HepG2 (cell line): ENCODE measurements around the gene DNAJC1. TPM values are rescaled to one million over a fixed set of nuclear protein-coding genes. Genes with fewer than 3 reads are reported as not detected.

ENCODE experiments used
- ATAC-seq: fragments of 200-7000 bp; cut with Tn5 transposase; 3 replicates; pipeline ENCODE4 v1.9.1; 2020; ENCODE audit warnings: mild to moderate bottlenecking, moderate library complexity
- BruUV-seq: library from RNA; stranded (reverse); fragments of 400-500 nt; replicated peaks from 2 replicates; lab custom pipeline; 2021; lab: Mats Ljungman, UMichigan
- CTCF ChIA-PET: fragments of 300-600 bp; formaldehyde crosslinking; extraction: SDS; loops from one replicate; lab custom pipeline; 2021; ENCODE audit warnings: low total read pairs, inconsistent platforms, low intra/inter-chr PET ratio; lab: Yijun Ruan, JAX
- POLR2A ChIA-PET: fragments of 350-600 bp; sonication (Branson Sonifier 250); formaldehyde crosslinking; loops from one replicate; lab custom pipeline; 2020; ENCODE audit warnings: antibody characterized with exemption, inconsistent platforms; lab: Yijun Ruan, JAX
- DNase-seq: peaks from one replicate; pipeline ENCODE4 v3.0.0-alpha.2; 2015; ENCODE audit warnings: low spot score
- FAIRE-seq: peaks from 3 replicates; lab custom pipeline; 2011; peaks lifted over from hg19 to GRCh38; lab: Jason Lieb, UNC
- H2AFZ ChIP-seq: one replicate; pipeline ENCODE4 v1.6.1; 2011; ENCODE audit warnings: low read length, inconsistent platforms
- H3K27ac ChIP-seq: fragments of 300-600 bp; 3 replicates; pipeline ENCODE4 v1.8.0; 2011; ENCODE audit warnings: mixed run types, mild to moderate bottlenecking, mixed read lengths, low read length, inconsistent platforms; ENCODE audit not compliant: insufficient read depth; ENCODE audit errors: extremely low read length
- H3K27me3 ChIP-seq, 2 experiments: fragments of 200-600 bp in 1 of 2; 2 replicates in 1 of 2; 3 replicates in 1 of 2; pipeline versions ENCODE4 v1.6.0 to v1.8.0; 2011; ENCODE audit warnings: low read length in 2 of 2, mild to moderate bottlenecking in 2 of 2, moderate library complexity in 2 of 2, inconsistent platforms in 1 of 2; ENCODE audit not compliant: insufficient read depth in 2 of 2, control insufficient read depth in 1 of 2
- H3K36me3 ChIP-seq, 2 experiments: fragments of 200-600 bp in 1 of 2; replicated peaks in 1 of 2; 2 replicates in 1 of 2; 3 replicates in 1 of 2; pipeline versions ENCODE4 v1.5.1 to v1.8.0; 2011; ENCODE audit warnings: low read length in 2 of 2, inconsistent platforms in 1 of 2; ENCODE audit not compliant: insufficient read depth in 2 of 2, control insufficient read depth in 1 of 2
- H3K4me1 ChIP-seq: 2 replicates; pipeline ENCODE4 v1.5.1; 2012; ENCODE audit warnings: low read length, inconsistent platforms; ENCODE audit not compliant: insufficient read depth
- H3K4me2 ChIP-seq: 2 replicates; pipeline ENCODE4 v1.6.0; 2011; ENCODE audit warnings: low read depth, low read length, inconsistent platforms
- H3K4me3 ChIP-seq, 3 experiments: fragments of 200-600 bp in 1 of 3; sonication (generic), shearing (Covaris generic) in 1 of 3; replicated peaks in 1 of 3; 2 replicates each; pipeline ENCODE4 v1.5.1; 2011 to 2016; ENCODE audit warnings: low read length in 3 of 3, inconsistent platforms in 2 of 3, low read depth in 2 of 3, mild to moderate bottlenecking in 2 of 3, control low read depth in 1 of 3, mixed read lengths in 1 of 3; ENCODE audit not compliant: insufficient read depth in 1 of 3
- H3K79me2 ChIP-seq: one replicate; pipeline ENCODE4 v1.6.1; 2011; ENCODE audit warnings: low read length, inconsistent platforms; ENCODE audit not compliant: insufficient read depth
- H3K9ac ChIP-seq: 2 replicates; pipeline ENCODE4 v1.6.0; 2011; ENCODE audit warnings: mild to moderate bottlenecking, low read depth, low read length, inconsistent platforms; ENCODE audit not compliant: insufficient read depth
- H3K9me3 ChIP-seq: 2 replicates; pipeline ENCODE4 v1.5.1; 2012; ENCODE audit warnings: mild to moderate bottlenecking, low read length
- H4K20me1 ChIP-seq: 2 replicates; pipeline ENCODE4 v1.6.0; 2011; ENCODE audit warnings: inconsistent platforms, mild to moderate bottlenecking, low read length, moderate library complexity; ENCODE audit not compliant: insufficient read depth
- GTF2F1 ChIP-seq: fragments of 150-350 bp; IDR thresholded peaks from 2 replicates; pipeline ENCODE4 v1.6.1; 2014; ENCODE audit warnings: low read length
- HHEX ChIP-seq: IDR thresholded peaks from 2 replicates; pipeline ENCODE4 v1.6.1; 2016; ENCODE audit warnings: control low read depth
- PRMT3 ChIP-seq: sonication (generic); formaldehyde crosslinking; IDR thresholded peaks from 2 replicates; pipeline ENCODE4 v1.8.1; 2022; ENCODE audit warnings: low read depth, mild to moderate bottlenecking, moderate library complexity, missing genetic modification reagents, borderline replicate concordance
- RBM22 ChIP-seq: fragments of 200-400 bp; formaldehyde crosslinking; optimal IDR thresholded peaks from 2 replicates; pipeline ENCODE3; 2017; ENCODE audit warnings: mild to moderate bottlenecking, low read length, moderate library complexity
- TSC22D2 ChIP-seq: sonication (generic); formaldehyde crosslinking; IDR thresholded peaks from 2 replicates; pipeline ENCODE4 v1.5.1; 2020; ENCODE audit warnings: missing genetic modification reagents, mild to moderate bottlenecking, borderline replicate concordance
- ZNF382 ChIP-seq: sonication (generic); formaldehyde crosslinking; IDR thresholded peaks from 2 replicates; pipeline ENCODE4 v1.5.0; 2020; ENCODE audit warnings: missing genetic modification reagents, mild to moderate bottlenecking, borderline replicate concordance
- ZNF446 ChIP-seq: sonication (generic); formaldehyde crosslinking; IDR thresholded peaks from 2 replicates; pipeline ENCODE4 v1.5.0; 2020; ENCODE audit warnings: mild to moderate bottlenecking, missing genetic modification reagents
- ZNF737 ChIP-seq: sonication (generic); formaldehyde crosslinking; IDR thresholded peaks from 2 replicates; pipeline ENCODE4 v1.5.0; 2020; ENCODE audit warnings: missing genetic modification reagents, mild to moderate bottlenecking, borderline replicate concordance
- WGBS: methylation state at CpG from one replicate; pipeline ENCODE4 v1.1.6; 2017; ENCODE audit warnings: low lambda C conversion rate; 5-methylcytosine and 5-hydroxymethylcytosine counted together
- in situ Hi-C: cut with HindIII; loops from 2 replicates; pipeline ENCODE4 v1.10.0; 2017; ENCODE audit warnings: low pct_unique_long_range_greater_than_20kb; ENCODE audit not compliant: extremely low pct_ligation_motif_present
- intact Hi-C: fragments of 100-400 bp; cut with micrococcal nuclease; formaldehyde crosslinking; loops from one replicate; pipeline ENCODE4 v1.10.0; 2022; ENCODE audit not compliant: unreplicated experiment
- polyA plus RNA-seq, 8 experiments: library from polyadenylated mRNA; depleted of rRNA in 3 of 8; stranded (reverse) in 7 of 8; unstranded in 1 of 8; fragments of >200 nt; fragmentation: Illumina TruSeq in 4 of 8; extraction: Trizol in 4 of 8; gene quantifications; 2 replicates each; pipeline versions ENCODE4 v1.2.1 to v1.2.3, GENCODE V29; 2011 to 2016; ENCODE audit warnings: low read depth in 4 of 8, missing spikeins in 1 of 8, mixed read lengths in 1 of 8; ENCODE audit not compliant: insufficient read depth in 1 of 8
- total RNA-seq, 5 experiments: library from RNA; depleted of rRNA; stranded (reverse); fragments of >200 nt; fragmentation: Illumina TruSeq; extraction: Trizol; gene quantifications; 2 replicates each; pipeline ENCODE4 v1.2.3, GENCODE V29; 2016; ENCODE audit warnings: low read depth in 1 of 5
- TF ChIP-seq, protein P1 (sequence below): sonication (generic); formaldehyde crosslinking; IDR thresholded peaks from 2 replicates; pipeline ENCODE4 v1.4.0; 2020; ENCODE audit warnings: mild to moderate bottlenecking, missing genetic modification reagents
- TF ChIP-seq, protein P2 (sequence below): sonication (generic); formaldehyde crosslinking; IDR thresholded peaks from 2 replicates; pipeline ENCODE4 v1.8.1; 2023; ENCODE audit warnings: mild to moderate bottlenecking, moderate library complexity, missing genetic modification reagents

The DNAJC1 gene
- total and polyA plus RNA-seq, 2 of the 13 experiments (the other 11 are each of a cell fraction or from before 2014, with no cell fraction given): 9.9 to 16.6 TPM

DNA sequence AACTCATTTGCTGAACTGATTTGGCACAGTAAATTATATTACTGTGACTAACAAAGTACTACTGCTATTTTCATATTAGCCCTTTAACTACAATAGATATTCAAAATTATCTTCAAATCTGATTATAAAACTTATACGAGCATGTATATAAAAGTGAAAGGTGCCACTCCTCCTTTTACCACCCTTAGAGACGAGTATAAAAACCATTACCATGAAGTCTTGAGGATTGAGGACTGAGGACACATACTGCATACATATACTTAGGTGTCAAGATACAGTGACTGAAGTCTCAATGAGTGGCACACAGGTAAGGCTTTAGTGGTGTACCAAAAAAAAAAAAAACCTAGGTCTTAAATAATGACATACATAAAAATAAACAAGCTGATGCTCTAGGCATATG, 98.6 kb downstream of the DNAJC1 start (continued):
- TF ChIP-seq ZNF446 (CRISPR knock-in tag): no peak
- no peak for TF ChIP-seq PRMT3 (CRISPR knock-in tag)

DNA sequence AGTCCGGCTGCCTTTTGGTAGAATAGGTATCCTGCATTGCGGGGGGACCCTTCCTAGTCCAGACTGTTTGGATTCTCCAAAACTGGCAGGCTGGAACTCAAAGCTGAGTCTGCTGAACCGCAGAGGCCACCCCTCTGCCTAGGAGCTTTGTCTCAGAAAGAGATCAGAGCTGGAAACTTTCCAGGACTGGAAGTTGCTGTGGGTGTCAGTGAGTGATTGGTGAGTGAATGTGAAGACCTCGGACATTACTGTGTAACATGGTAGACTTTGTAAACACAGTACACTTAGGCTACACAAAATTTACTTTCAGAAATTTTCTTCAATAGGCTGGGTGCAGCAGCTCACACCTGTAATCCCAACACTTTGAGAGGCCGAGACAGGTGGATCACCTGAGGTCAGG, 103.8 kb downstream of the DNAJC1 start:
- no peak overlapping the region for H3K4me3 ChIP-seq
- no peak for DNase-seq
- no peaks in the 10 kb centered on the region for H3K4me1 ChIP-seq
- no peak for TF ChIP-seq RBM22
- no peak for TF ChIP-seq TSC22D2
- TF ChIP-seq GTF2F1: no peak
- TF ChIP-seq, protein P1, sequence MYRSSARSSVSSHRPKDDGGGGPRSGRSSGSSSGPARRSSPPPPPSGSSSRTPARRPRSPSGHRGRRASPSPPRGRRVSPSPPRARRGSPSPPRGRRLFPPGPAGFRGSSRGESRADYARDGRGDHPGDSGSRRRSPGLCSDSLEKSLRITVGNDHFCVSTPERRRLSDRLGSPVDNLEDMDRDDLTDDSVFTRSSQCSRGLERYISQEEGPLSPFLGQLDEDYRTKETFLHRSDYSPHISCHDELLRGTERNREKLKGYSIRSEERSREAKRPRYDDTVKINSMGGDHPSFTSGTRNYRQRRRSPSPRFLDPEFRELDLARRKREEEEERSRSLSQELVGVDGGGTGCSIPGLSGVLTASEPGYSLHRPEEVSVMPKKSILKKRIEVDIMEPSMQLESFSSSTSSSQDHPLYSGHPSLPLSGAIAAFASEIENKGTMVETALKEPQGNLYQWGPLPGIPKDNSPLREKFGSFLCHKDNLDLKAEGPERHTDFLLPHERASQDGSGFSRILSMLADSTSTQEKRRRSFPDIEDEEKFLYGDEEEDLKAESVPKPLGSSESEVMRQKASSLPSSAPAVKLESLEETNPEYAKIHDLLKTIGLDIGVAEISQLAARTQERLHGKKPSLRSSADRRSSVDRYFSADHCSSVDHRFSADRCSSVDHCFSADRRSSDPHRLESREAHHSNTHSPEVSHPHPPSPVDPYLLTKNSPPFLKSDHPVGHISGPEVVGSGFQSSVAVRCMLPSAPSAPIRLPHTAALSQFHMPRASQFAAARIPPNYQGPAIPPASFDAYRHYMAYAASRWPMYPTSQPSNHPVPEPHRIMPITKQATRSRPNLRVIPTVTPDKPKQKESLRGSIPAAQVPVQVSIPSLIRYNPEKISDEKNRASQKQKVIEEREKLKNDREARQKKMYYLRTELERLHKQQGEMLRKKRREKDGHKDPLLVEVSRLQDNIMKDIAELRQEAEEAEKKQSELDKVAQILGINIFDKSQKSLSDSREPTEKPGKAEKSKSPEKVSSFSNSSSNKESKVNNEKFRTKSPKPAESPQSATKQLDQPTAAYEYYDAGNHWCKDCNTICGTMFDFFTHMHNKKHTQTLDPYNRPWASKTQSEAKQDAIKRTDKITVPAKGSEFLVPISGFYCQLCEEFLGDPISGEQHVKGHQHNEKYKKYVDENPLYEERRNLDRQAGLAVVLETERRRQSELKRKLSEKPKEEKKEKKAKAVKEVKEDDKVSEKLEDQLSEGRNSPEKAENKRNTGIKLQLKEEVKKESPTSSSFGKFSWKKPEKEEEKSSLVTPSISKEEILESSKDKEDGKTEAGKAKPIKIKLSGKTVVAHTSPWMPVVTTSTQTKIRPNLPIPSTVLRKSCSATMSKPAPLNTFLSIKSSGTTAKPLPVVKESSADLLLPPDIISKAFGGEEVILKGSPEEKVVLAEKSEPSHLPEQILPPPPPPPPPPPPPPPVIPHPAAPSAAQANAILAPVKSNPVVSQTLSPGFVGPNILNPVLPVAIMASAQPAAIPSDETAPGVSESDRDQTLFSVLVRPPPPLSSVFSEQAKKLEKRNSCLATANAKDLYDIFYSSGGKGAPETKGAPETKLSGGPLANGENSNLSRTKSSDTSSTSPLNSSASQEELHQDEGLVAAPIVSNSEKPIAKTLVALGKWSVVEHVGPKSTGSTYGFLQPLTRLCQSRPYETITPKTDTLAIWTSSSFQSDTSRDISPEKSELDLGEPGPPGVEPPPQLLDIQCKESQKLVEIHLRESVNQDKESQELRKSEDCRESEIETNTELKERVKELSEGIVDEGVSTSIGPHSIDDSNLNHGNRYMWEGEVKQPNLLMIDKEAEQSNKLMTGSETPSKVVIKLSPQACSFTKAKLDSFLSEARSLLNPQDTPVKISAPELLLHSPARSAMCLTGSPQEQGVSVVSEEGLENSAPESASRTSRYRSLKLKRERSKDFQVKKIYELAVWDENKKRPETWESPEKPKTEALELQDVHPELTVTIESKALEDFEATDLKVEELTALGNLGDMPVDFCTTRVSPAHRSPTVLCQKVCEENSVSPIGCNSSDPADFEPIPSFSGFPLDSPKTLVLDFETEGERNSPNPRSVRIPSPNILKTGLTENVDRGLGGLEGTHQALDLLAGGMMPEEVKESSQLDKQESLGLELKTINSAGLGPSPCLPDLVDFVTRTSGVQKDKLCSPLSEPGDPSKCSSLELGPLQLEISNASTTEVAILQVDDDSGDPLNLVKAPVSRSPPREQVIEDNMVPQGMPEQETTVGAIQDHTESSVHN: no peak
- TF ChIP-seq ZNF382 (CRISPR knock-in tag): no peak
- no peak for TF ChIP-seq HHEX (CRISPR knock-in tag)
- TF ChIP-seq ZNF737 (CRISPR knock-in tag): no peak
- TF ChIP-seq, protein P2, sequence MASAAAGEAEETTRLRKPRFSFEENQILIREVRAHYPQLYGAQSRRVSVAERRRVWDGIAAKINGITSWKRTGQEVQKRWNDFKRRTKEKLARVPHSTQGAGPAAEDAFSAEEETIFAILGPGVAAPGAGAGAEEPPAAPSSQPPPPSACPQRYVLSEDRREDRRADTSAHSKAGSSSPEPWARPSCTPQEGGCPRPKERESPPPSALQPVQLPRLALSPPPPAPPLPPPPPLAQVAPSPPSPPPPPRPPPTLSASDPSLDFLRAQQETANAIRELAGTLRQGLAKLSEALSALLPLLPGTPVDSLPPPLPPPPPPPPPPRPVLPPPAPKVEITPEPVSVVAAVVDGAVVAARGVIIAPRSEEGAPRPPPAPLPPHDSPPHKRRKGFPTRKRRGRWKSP (CRISPR knock-in tag): no peak
- intact Hi-C loops (no loop called here), in situ Hi-C loops (no loop called here)
- no peaks in the 10 kb centered on the region for H3K36me3 ChIP-seq
- WGBS: 98% methylated on average over 5 of the region's 5 CpGs
- ChIA-PET CTCF (no interaction called here), POLR2A (no interaction called here)
- H2AFZ ChIP-seq: no peak overlapping the region
- H3K79me2 ChIP-seq: no peaks in the 10 kb centered on the region
- FAIRE-seq: no peak
- no peak overlapping the region for H3K4me2 ChIP-seq
- no peak overlapping the region for H3K27ac ChIP-seq
- no peaks in the 10 kb centered on the region for H4K20me1 ChIP-seq
- H3K9ac ChIP-seq: no peak overlapping the region
- no peak for ATAC-seq
- no peaks in the 10 kb centered on the region for H3K9me3 ChIP-seq
- no peaks in the 10 kb centered on the region for H3K27me3 ChIP-seq
- no TSS peak for BruUV-seq
